ENCODE data around the gene NAIF1. TPM values are rescaled to one million over a fixed set of nuclear protein-coding genes. Genes with fewer than 3 reads are reported as not detected.
"Not testable (repeated sequence)": the region's sequence is repeated elsewhere in the genome, so short reads cannot be mapped to it uniquely, and the experiment has no call there.

NAIF1 gene
- total RNA-seq, 6 experiments from 2014 or later, result 8.7 to 11.5 (median 9.8) TPM

GRCh38 chr9:128047231-128047630 is 19.9 kb downstream of the NAIF1 start:
- no peak for TF ChIP-seq CTCF (IDR thresholded peaks at IDR 0.05)
- Mint-ChIP-seq H3K4me1 (ENCODE audit: low read depth) (peaks cover 15% of the 10 kb centered on the region), H3K4me3 (no peak overlapping the region), H3K9me3 (no peaks in the 10 kb centered on the region), H3K36me3 (ENCODE audit: low read depth) (no peaks in the 10 kb centered on the region), H3K27ac (no peak overlapping the region), H3K27me3 (ENCODE audit: insufficient read depth) (peaks cover 7% of the 10 kb centered on the region; the same call in 1 of the 2 replicates)
- DNase-seq, result no peak

- Mint-ChIP-seq H3K27me3 (ENCODE audit: insufficient read depth) (peaks cover 10% of the 10 kb centered on the region; the same call in 1 of the 2 replicates), H3K27ac (no peak overlapping the region), H3K36me3 (ENCODE audit: low read depth) (no peaks in the 10 kb centered on the region), H3K4me1 (ENCODE audit: low read depth) (peaks cover 12% of the 10 kb centered on the region), H3K4me3 (no peak overlapping the region), H3K9me3 (no peaks in the 10 kb centered on the region)
- TF ChIP-seq CTCF (IDR thresholded peaks at IDR 0.05), result no peak
- DNase-seq, result no peak
Measured at GRCh38 chr9:128045831-128046230, 21.3 kb downstream of the NAIF1 start.

GRCh38 chr9:128045409-128045808 is 21.7 kb downstream of the NAIF1 start:
- H3K9me3 Mint-ChIP-seq; H3K27me3 Mint-ChIP-seq (ENCODE audit: insufficient read depth); H3K36me3 Mint-ChIP-seq (ENCODE audit: low read depth); H3K4me3 Mint-ChIP-seq; H3K4me1 Mint-ChIP-seq (ENCODE audit: low read depth); DNase-seq; H3K27ac Mint-ChIP-seq: not testable (repeated sequence)

GRCh38 chr9:128043467-128043868 is 23.7 kb downstream of the NAIF1 start:
- Mint-ChIP-seq H3K27me3 (ENCODE audit: insufficient read depth) (peaks cover 8% of the 10 kb centered on the region), H3K4me1 (ENCODE audit: low read depth) (no peaks in the 10 kb centered on the region)

GRCh38 chr9:128042043-128042442 is 25.1 kb downstream of the NAIF1 start:
- TF ChIP-seq CTCF (IDR thresholded peaks at IDR 0.05), result no peak
- Mint-ChIP-seq H3K27ac (no peak overlapping the region), H3K36me3 (ENCODE audit: low read depth) (no peaks in the 10 kb centered on the region)

More at GRCh38 chr9:128043467-128043868, 23.7 kb downstream of the NAIF1 start:
- no peaks in the 10 kb centered on the region for H3K36me3 Mint-ChIP-seq (ENCODE audit: low read depth)
- no peaks in the 10 kb centered on the region for H3K9me3 Mint-ChIP-seq
- H3K27ac Mint-ChIP-seq, result no peak overlapping the region
- no peak for TF ChIP-seq CTCF (IDR thresholded peaks at IDR 0.05)
- H3K4me3 Mint-ChIP-seq, result no peak overlapping the region
- no peak for DNase-seq

GRCh38 chr9:128040783-128041182 is 26.3 kb downstream of the NAIF1 start:
- not testable (repeated sequence) for H3K4me1 Mint-ChIP-seq (ENCODE audit: low read depth); H3K36me3 Mint-ChIP-seq (ENCODE audit: low read depth); DNase-seq; H3K27ac Mint-ChIP-seq; H3K4me3 Mint-ChIP-seq; H3K27me3 Mint-ChIP-seq (ENCODE audit: insufficient read depth); H3K9me3 Mint-ChIP-seq

More at GRCh38 chr9:128042043-128042442, 25.1 kb downstream of the NAIF1 start:
- H3K4me1 Mint-ChIP-seq (ENCODE audit: low read depth), result no peaks in the 10 kb centered on the region
- H3K4me3 Mint-ChIP-seq, result no peak overlapping the region
- peaks cover 6% of the 10 kb centered on the region for H3K27me3 Mint-ChIP-seq (ENCODE audit: insufficient read depth)
- H3K9me3 Mint-ChIP-seq, result no peaks in the 10 kb centered on the region
- DNase-seq, result no peak

- not testable (repeated sequence) for DNase-seq; H3K27me3 Mint-ChIP-seq (ENCODE audit: insufficient read depth); H3K9me3 Mint-ChIP-seq; H3K36me3 Mint-ChIP-seq (ENCODE audit: low read depth); H3K27ac Mint-ChIP-seq; H3K4me3 Mint-ChIP-seq
- H3K4me1 Mint-ChIP-seq (ENCODE audit: low read depth), result peaks cover 12% of the 10 kb centered on the region
Measured at GRCh38 chr9:128036522-128036921, 30.6 kb downstream of the NAIF1 start.

All from HFFc6 (cell line).